A549 (cell line): ENCODE measurements around the gene IL17RE. TPM values are rescaled to one million over a fixed set of nuclear protein-coding genes. Genes with fewer than 3 reads are reported as not detected.

Experiments used
- ATAC-seq, 2 experiments: fragments of 200-7000 bp in 1 of 2; fragments of >200 bp in 1 of 2; cut with Nextera tagmentation in 1 of 2; cut with Tn5 transposase in 1 of 2; 3 replicates each; pipeline versions ENCODE4 v1.8.0 to v1.9.1; 2018 to 2020; ENCODE audit warnings: mild to moderate bottlenecking in 1 of 2, moderate library complexity in 1 of 2
- CTCF ChIA-PET: fragments of 300-600 bp; sonication (Branson Sonifier 250); formaldehyde crosslinking; extraction: SDS; loops from one replicate; lab custom pipeline; 2021; ENCODE audit warnings: antibody characterized with exemption, inconsistent platforms; lab: Yijun Ruan, JAX
- POLR2A ChIA-PET: fragments of 350-600 bp; formaldehyde crosslinking; extraction: SDS; loops from one replicate; lab custom pipeline; 2021; ENCODE audit warnings: antibody characterized with exemption, inconsistent platforms; lab: Yijun Ruan, JAX
- DNase-seq, 2 experiments: peaks; one replicate each; pipeline versions ENCODE4 v3.0.0 to v3.0.0-alpha.2; 2011 to 2016; ENCODE audit warnings: low read depth in 1 of 2, low spot score in 1 of 2
- FAIRE-seq: peaks from 2 replicates; lab custom pipeline; 2011; peaks lifted over from hg19 to GRCh38; lab: Jason Lieb, UNC
- H3K27ac ChIP-seq, 2 experiments: fragments of >200 bp; sonication (Bioruptor Twin); formaldehyde crosslinking; 3 replicates each; pipeline ENCODE4 v1.5.1; 2016 to 2017
- H3K4me1 ChIP-seq: fragments of >200 bp; sonication (Bioruptor Twin); formaldehyde crosslinking; 3 replicates; pipeline ENCODE4 v1.6.1; 2016
- H3K4me2 ChIP-seq: fragments of >200 bp; sonication (Bioruptor Twin); formaldehyde crosslinking; 3 replicates; pipeline ENCODE4 v1.6.1; 2016
- H3K4me3 ChIP-seq: fragments of >200 bp; sonication (Bioruptor Twin); formaldehyde crosslinking; 3 replicates; pipeline ENCODE4 v1.5.1; 2016
- H3K9me3 ChIP-seq: fragments of >200 bp; sonication (Bioruptor Twin); formaldehyde crosslinking; 3 replicates; pipeline ENCODE4 v1.6.1; 2016
- CBX2 ChIP-seq: fragments of 200-600 bp; sonication (generic); IDR thresholded peaks from 2 replicates; pipeline ENCODE4 v1.6.1; 2016; ENCODE audit warnings: low read depth, mild to moderate bottlenecking, borderline replicate concordance
- CHD2 ChIP-seq: fragments of 150-350 bp; IDR thresholded peaks from 2 replicates; pipeline ENCODE4 v1.6.1; 2014; ENCODE audit warnings: low read length; ENCODE audit not compliant: partially characterized antibody
- E2F6 ChIP-seq: IDR thresholded peaks from 2 replicates; pipeline ENCODE4 v1.6.1; 2012; ENCODE audit warnings: low read depth, borderline replicate concordance
- EHMT2 ChIP-seq: fragments of 200-600 bp; sonication (generic); IDR thresholded peaks from 2 replicates; pipeline ENCODE4 v1.6.1; 2016; ENCODE audit warnings: antibody characterized with exemption, low read depth, mild to moderate bottlenecking, moderate library complexity
- HEYL ChIP-seq: fragments of 250-450 bp; sonication (Bioruptor Pico); IDR thresholded peaks from 2 replicates; pipeline ENCODE4 v1.8.0; 2021; ENCODE audit warnings: mild to moderate bottlenecking, moderate library complexity
- HOXB5 ChIP-seq: fragments of 250-450 bp; sonication (Bioruptor Pico); IDR thresholded peaks from 2 replicates; pipeline ENCODE4 v1.5.0; 2020; ENCODE audit warnings: mild to moderate bottlenecking, moderate library complexity
- NFE2L2 ChIP-seq: fragments of 150-350 bp; conservative IDR thresholded peaks from 2 replicates; pipeline ENCODE4 v1.6.1; 2014; ENCODE audit warnings: low read length
- RARB ChIP-seq: fragments of 250-450 bp; sonication (Bioruptor Pico); IDR thresholded peaks from 2 replicates; pipeline ENCODE4 v1.8.0; 2021; ENCODE audit warnings: mild to moderate bottlenecking, moderate library complexity
- REST ChIP-seq: fragments of 200-600 bp; sonication (generic); IDR thresholded peaks from 2 replicates; pipeline ENCODE4 v1.6.1; 2016; ENCODE audit warnings: antibody characterized with exemption, mild to moderate bottlenecking, moderate library complexity
- ZFP36 ChIP-seq: fragments of 450-650 bp; IDR thresholded peaks from 2 replicates; pipeline ENCODE4 v1.6.1; 2014; ENCODE audit warnings: borderline replicate concordance; ENCODE audit not compliant: partially characterized antibody
- WGBS: methylation state at CpG from one replicate; pipeline ENCODE4 v1.1.6; 2017; ENCODE audit errors: missing lambda C conversion rate; 5-methylcytosine and 5-hydroxymethylcytosine counted together
- polyA plus RNA-seq, 4 experiments: library from polyadenylated mRNA; depleted of rRNA in 3 of 4; stranded (reverse); fragments of >200 nt; fragmentation: RNase III in 1 of 4; extraction: RNeasy Plus Mini Kit Qiagen cat#74134 plus additional on column Dnase treatment in 1 of 4; gene quantifications; 2 replicates in 3 of 4; 3 replicates in 1 of 4; pipeline ENCODE4 v1.2.3, GENCODE V29; 2011 to 2017
- TF ChIP-seq, protein P1 (sequence below): IDR thresholded peaks from 2 replicates; pipeline ENCODE4 v1.6.1; 2012

IL17RE gene
- polyA plus RNA-seq, 2 of the 4 experiments (the other 2 are of a cell fraction): 0.44 to 0.53 TPM

- Histone ChIP-seq H3K4me2 (peak overlapping the region; percentile 98), H3K9me3 (no peaks in the 10 kb centered on the region), H3K4me3 (peak overlapping the region; percentile 43), H3K4me1 (peaks cover 40% of the 10 kb centered on the region), H3K27ac (peak overlapping the region; percentile 84 to 89)
- ChIA-PET POLR2A (interaction anchor here (1.3 kb wide), 1 partner anchor 32 kb away, joined by 5 read pairs; no protein-coding TSS in a partner anchor), CTCF (interaction anchor here (1.2 to 11.4 kb wide), 10 partner anchors 12 to 95 kb away, joined by 3 to 73 read pairs (median 6); partner anchors contain the start of genes CRELD1, IL17RE and RPUSD3)
- peak in 1 of 2 experiments; percentile 12; a peak in 1 of 6 replicates for ATAC-seq
- no peak for FAIRE-seq
- TF ChIP-seq HEYL (CRISPR knock-in tag) (no peak), CBX2 (no peak), NFE2L2 (no peak), HOXB5 (CRISPR knock-in tag) (no peak), ZFP36 (no peak), CHD2 (no peak), EHMT2 (no peak), RARB (CRISPR knock-in tag) (no peak), REST (no peak)
- TF ChIP-seq, protein P1, sequence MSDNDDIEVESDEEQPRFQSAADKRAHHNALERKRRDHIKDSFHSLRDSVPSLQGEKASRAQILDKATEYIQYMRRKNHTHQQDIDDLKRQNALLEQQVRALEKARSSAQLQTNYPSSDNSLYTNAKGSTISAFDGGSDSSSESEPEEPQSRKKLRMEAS: no peak
- WGBS: 81% methylated on average over 15 of the region's 15 CpGs
- no peak for DNase-seq
Observed at GRCh38 chr3:9914559-9915253, 12.1 kb downstream of the IL17RE start.

- H3K27ac ChIP-seq: peak overlapping the region; percentile 84 to 89
- ChIA-PET CTCF (interaction anchor here (0.7 to 11.4 kb wide), 7 partner anchors 15 to 72 kb away, joined by 3 to 73 read pairs (median 6); partner anchors contain the start of genes CRELD1, JAGN1 and RPUSD3), POLR2A (interaction anchor here (1.2 to 1.5 kb wide), 2 partner anchors 32 to 123 kb away, joined by 3 read pairs; partner anchors contain the start of gene ARPC4)
- H3K4me3 ChIP-seq: peak overlapping the region; percentile 43
- peaks cover 40% of the 10 kb centered on the region for H3K4me1 ChIP-seq
- TF ChIP-seq E2F6: peak; percentile 76
- no peak for TF ChIP-seq REST
- no peaks in the 10 kb centered on the region for H3K9me3 ChIP-seq
- peak; percentile 10 to 24; a peak in 4 of 6 replicates for ATAC-seq
- H3K4me2 ChIP-seq: peak overlapping the region; percentile 98
- 80% methylated on average over 86 of the region's 99 CpGs for WGBS
- DNase-seq: no peak
- no peak for FAIRE-seq
Observed at GRCh38 chr3:9915254-9916141, 12.8 kb downstream of the IL17RE start.
